8988T (cell line): ENCODE results near the gene RETN.

ENCODE experiments used
- DNase-seq: peaks from one replicate; pipeline ENCODE4 v3.0.0; 2011

RETN gene, protein sequence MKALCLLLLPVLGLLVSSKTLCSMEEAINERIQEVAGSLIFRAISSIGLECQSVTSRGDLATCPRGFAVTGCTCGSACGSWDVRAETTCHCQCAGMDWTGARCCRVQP

DNA sequence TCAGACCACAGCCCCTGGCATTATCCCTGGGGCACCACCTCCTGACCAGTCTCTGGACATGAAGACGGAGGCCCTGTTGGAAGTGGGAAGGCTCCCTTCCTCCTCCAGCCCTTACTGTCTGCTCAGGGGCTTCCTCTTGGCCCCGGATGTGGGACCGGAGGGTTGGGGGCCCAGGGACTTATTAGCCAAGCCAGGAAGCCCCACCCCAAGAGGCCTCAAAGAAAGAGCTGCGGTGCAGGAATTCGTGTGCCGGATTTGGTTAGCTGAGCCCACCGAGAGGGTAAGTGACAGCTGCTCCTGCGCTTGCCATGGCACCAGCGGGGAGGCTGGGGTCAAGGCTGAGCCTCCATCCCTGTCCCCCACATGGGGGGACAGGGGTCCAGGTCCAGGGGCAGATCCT is at the start of gene RETN:
RETN (plus strand) TSS at position 208 of the 400 bp plus-strand sequence. CDS start 278 bp downstream, outside the sequence.
- DNase-seq, result no peak

DNA sequence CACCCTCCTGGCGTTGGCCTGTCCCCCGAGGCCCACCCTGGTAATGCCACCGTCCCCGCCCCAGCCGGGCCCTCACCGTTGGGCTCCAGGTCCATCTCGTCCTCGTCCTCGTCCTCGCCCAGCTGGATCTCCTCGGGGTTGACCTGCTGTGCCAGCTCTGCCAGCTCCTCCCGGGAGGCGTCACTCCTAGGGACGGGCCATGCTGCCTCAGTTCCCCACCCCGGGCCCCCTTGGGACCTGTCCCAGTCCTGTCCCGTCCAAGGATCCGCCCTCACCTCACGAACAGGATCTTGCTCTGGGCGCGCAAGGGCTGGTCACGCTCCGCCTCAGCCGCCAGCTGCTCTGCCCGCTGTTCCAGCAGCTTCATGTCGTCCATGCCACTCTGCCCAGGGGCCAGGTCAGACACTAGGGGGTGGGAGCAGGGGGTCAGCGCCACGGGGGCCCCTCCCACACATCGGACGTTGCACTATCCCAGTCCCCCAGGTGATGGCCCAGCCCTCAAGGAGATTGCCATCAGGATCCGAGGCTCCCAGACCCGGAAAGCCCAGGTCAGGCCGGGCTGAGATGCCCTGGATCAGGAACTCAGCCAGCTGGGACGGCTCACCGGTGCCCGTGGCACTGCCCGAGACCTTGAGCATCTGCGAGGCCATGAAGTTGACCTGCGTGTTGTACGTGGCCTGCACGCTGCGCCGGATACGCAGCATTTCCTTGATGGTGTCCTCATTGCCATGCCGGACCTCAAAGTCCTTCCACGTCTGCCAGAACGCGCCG is 49.0 kb upstream of the RETN start:
- no peak for DNase-seq

DNA sequence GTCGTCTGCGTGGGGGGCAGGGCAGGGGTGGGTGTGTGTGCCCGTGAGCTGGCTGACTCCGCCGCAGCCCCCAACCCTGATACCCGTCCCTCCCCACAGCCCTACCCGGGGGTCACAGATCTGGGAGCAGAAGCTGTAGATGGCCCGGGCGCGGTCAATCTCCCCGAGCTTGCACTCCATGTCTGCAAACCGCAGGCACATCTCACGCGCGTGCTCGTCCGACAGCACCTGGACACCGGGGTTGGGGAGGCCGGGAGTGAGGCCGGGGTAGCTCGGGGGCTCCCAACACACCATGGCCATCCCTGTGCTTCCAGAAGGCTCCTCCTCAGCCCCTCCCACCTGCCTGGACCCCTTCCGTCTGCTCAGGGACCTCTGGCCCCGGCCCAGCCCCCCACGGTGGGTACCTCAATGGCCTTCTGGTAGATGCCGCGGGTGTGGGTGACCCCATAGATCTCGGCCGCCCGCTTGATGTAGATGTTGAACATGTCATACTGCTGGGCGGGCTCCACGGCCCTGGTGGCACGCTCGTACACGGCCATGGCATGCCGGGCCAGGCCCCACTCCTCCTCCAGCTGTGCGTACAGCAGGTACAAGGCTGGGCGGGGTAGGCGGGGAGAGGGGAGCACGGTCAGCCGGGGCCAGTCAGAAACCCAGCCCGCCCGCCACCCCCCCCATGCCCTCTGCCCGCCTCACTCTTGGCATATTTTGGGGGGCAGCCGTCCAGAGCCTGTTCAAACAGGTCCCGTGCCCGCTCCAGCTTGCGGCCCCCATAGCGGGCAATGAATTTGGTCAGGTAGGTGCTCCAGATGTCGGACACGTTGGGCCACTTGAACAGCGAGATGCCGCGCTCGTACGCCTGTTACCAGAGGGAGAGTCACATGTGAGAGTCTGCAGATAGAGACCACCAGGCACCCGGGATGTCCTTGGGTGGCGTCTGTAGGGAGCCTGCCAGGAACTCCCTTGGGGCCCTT is 48.1 kb upstream of the RETN start:
- no peak for DNase-seq

DNA sequence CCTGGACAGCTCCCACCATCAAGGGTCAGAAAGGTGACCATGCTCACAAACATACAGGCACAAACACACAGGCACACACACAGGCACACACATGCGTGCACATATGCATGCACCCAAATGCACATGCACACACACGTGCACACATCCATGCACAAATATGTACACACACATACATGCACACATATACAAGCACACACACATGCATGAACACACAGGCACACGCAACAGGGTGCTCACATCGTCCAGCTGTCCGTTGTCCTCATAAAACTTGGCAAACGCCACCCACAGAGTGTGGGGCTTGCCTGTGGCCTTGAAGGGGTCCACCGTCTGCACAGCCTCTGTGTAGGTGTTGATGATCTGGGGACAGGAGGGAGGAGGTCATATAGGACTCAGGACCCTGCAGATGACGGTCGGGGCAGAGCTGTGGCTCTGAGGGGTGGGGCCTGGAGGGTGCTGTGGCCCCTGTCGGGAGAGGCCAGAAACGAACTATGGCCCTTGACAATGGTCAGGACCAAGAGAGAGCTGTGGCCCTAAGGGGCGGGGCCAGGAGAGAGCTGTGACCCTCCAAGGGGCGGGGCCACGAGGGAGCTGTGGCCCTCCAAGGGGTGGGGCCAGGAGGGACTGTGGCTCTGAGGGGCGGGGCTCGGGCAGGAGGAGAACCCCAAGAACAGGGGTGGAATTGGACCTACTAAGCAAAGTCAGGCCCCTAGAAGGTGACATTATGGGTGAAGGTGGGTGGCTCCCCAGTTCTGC is 45.7 kb upstream of the RETN start:
- DNase-seq, result no peak

DNA sequence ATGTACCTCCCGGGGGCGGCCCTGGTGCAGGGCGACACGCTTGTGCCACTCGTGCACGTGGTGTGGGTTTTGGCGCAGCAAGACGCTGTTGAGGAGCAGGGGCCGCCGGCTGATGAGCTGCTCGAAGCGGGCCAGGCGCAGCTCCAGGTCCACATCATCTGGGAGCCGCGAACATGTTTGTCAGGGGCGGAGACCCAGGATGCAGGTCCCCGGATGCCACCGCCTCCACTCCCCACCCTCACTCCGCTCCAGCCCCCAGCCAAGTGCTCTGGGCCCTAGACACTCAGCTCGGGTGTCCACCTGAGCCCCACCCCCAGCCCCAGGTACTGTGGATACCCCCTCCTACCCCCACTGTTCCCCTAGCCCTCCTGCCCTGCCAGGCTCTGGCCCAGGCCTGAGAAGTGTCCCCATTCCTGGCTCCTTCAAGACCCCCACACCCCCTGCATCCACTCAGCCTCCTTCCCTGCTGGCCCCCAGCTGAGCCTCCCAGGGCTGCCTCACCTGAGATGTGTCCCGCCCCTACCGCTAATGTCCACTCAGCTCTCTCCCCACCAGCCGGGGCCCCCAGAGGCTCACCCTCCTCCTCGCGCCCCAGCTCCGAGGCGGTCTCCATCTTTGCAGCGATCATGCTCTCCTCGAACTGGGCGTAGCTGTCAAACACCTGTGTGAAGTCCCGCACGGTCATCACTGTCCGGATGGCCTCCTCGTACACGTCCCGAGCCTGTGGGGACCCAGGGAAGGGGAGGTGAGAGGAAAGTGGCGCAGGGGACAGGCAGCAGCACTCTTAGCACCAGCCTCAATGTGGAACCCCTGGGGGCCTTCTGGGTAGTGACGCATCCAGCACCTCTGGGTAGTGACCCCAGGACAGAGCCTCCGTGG is 44.9 kb upstream of the RETN start:
- DNase-seq, result no peak

DNA sequence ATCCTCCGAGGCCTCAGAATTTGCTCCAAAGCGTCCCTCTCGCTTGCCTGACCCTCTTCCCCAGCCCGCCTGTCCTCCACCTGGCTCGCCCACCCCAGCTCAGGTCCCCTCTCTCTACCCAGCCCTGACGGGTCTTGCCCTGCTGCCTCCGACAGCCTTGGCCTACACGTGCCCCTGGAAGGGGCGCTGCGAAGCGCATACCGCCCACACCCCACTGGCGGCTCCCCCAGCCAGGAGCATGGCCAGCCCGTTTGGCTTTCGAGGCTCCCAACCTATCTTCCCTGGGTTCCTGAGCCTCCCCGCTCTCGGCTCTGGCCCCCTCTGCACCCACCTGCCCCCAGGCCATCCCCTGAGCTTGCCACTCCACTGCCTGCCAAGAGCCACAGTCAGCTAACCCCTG is 44.0 kb upstream of the RETN start:
- no peak for DNase-seq

DNA sequence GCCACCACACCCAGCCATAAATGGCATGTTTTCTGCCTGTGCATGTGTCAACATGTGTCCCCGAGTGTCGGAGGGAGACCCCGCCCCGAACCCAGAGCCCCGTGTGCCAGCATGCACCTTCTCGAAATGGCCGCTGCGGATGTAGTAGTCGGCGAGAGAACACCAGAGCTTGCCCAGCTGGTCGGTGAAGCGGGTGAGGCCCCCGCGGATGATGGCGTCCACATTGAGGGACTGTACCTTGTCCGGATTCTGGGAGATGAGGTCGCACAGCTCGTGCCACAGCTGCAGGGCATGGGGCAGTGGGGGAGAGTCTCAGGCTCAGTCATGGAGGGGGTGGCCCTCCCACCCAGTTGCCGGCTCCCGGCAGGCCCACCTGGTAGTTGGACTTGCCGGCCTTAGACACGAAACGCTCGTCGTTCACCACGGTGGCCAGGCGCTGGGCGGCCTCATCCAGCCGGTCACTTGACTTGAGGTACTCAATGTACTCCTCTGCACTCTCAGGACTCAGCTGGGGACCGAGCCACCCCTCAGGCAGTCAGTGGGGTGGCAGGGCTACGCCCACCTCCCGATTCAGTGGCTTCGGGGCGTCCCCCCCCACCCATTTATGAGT is 43.0 kb upstream of the RETN start:
- no peak for DNase-seq

DNA sequence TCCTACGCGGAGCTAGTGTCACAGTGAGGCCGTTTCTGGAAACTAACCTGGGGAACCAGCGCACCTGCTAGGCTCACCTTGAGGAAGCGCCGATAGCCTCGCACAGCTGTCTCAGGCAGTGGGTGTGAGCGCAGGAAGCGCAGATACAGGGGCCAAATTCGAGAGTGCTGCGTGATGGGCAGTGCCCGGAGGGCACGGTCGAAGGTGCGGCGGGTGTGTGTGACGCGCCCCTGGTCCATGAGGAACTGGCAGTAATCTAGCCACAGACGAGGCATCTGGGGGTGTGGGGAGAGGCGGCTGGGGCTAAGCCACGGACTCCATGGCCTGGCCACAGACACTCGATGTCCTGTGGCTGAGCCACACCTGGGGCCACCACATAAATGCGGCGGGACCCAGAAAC is 41.7 kb upstream of the RETN start:
- no peak for DNase-seq

DNA sequence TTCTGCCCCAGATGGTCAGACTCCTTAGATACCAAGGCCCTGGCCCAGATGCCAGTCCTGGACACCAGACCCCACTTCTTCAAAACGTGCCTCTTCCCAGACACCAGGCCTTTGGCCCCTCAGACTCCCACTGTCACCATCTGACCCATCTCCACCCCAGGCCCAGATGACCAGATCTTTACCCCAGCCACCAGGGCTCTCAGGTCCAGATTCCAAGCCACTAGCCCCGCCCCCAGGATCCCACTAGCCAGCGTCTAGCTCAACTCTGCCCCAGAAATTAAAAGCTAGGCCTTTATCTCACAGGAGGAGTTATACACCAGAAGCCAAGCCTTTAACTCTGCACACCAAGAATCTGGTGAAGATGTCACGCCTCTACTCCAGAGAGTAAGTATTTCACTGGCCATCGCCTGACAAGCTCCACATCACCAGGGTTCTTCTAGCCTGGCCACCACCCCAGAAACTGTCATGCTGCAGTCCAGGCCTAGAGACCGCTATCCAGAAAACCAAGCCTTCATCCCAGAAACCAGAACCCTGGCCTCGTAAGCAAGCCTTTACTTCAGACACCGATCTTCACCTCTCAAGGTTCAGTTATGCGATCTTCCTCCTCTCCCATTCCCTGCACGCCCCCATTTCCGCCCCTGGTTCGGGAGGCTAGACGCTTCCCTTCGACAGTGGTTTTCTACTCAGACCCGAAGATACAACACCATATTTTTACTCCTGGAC is 40.1 kb upstream of the RETN start:
- DNase-seq, result no peak

DNA sequence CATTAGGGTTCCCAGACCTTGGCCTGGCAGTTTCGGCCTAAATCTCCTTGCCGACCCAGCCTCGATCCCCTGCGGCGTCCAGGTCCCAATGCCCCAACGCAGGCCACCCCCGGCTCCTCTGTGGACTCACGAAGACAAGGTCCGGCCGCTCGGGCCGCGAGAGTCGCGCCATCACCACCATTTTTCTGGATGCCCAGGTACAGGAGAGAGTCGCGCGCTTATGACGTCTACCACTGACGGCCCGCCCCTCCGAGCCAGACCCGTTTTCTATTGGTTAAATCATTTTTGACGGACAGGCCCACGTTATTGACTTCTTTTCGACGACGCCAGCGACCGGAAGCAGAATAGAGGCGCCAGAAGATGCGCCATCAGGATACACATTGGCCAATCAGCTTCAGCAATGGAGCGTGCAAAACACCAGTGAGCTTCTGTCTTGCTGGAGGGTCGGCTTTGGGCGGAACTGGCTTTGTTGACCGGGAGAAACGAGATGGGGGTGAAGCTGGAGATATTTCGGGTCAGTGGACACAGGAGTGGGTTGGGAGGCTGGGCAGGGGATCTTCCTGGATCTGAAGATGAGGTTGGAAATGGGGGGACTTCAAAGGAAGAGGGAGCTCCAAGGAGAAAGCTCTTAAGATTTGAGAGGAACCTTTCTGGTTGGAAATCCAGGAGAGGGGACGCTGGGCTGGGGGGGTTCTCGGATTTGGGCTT is 39.3 kb upstream of the RETN start, which contains the start of the genes PET100 and XAB2:
PET100 (plus strand) TSS at position 447 of the 708 bp plus-strand sequence; CDS start at position 488, 41 bp downstream.
XAB2 (minus strand) TSS at position 199 of the 708 bp plus-strand sequence; CDS start at position 181, 18 bp downstream.
- DNase-seq, result peak; percentile 92

DNA sequence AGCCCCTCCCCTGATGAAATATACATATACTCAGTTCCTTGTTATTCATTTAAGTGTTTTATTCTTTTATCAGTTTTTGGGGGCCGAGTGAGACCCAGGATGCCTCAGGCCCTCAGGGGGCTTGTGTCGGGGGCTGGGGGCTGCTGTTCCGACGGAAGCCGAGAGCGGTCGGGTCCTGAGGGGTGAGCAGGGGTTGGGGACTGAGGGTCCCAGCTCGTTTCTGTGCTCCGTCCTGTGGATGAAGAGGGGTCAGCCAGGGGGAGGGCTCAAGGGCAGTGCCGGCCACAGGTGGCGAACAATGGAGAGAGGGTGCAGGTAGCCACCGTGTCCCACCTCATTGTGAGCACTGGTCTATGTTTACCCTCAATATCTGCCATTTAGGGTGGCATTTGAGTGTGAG is 37.3 kb upstream of the RETN start:
- DNase-seq, result no peak

DNA sequence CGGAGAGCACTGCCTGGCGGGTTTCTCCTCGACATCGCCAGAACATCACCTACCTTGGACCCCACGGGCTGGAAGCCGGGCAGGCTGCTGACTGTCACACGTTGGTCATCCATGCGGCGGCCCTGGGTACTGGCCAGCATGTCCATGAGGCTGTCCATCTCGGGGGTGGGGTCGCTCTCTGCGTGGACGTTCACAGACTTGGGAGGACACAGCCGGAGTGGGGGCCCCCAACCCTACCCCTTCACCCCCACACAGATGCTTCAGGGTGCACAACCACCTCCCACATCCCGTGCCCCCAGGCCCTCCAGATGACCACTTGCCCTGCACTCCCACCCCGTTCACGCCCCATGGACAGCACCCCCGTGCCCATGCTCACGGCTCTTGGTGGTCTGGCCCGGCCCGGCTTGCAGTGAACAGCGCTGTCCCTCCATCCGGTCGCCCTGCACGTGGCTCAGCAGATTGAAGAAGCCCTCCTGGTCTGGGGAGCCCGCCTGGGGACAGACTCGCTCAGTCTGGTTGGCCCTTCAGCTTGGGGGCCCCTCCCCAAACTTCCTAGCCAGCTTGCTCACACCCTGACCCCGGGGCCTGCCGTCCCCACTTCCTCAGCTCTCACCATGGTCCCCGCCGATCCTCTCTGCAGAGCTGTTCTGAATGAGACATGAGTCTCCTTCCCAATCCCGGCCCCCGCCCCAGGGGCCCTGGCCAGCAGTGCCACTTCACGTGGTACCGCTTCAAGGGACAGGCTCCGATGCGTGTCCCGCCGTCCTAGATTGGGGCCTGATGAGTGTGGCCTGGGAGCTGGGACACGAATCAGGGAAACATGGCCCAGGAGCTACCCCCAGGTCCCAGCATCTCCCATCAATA is 36.3 kb upstream of the RETN start:
- DNase-seq, result no peak

DNA sequence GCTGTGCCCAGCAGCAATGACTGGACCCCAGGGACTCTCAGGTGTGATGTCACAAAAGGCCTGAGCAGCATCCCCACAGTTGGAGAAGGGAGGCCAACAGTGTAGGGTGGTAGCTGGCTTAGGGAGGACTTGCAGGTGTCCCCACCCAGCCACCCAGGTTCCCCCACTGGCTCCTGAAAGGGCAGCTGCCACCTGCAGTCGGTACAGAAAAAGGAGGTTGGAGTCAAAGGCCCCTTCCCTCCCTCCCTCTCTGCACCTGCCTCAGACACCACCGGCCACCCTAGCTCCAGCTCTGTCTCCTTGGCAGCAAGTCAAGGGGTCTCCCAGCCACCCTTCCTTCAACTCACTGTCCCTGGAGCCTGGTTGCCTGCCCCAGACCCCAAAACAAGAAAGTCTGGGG is 35.2 kb upstream of the RETN start, which contains the start of gene PCP2:
PCP2 (minus strand) TSS at position 22 of the 400 bp plus-strand sequence. CDS start 262 bp downstream, outside the sequence.
- no peak for DNase-seq

DNA sequence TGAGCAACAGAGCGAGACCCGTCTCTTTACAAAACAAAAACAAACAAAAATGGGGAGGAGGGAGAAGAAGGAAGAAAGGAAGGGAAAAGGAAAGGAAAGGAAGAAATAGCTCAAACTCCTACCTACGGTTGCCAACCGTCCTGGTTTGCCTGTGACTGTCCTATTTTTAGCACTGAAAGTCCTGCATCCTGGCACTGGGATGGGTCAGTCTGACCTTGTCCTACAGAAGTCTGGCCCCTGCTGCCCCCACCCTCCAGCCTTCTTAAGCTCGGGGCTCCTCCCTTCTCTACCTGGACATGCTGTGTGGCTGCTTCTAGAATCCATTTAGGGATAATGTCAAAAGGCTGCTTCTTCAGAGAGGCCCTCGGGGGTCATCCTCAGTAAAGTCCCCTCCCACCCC is 33.2 kb upstream of the RETN start:
- no peak for DNase-seq

DNA sequence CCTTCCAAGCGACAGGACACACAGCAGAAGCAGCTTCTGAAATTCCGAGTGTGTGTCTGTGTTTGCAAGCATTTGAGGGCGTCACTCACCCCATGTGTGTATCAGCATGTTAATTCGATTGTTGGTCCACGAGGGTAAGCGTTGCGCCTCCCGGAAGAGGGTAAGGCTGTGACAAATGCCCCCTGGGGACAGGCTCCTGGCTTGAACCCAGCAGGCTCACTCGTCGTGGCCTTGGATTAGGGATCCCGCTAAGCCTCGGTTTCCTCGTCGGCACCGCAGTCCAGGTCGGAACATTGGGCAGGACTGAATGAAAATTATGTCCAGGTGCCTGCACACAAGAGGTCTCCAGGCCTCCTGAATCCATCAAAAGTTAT is 32.5 kb upstream of the RETN start:
- DNase-seq, result no peak

DNA sequence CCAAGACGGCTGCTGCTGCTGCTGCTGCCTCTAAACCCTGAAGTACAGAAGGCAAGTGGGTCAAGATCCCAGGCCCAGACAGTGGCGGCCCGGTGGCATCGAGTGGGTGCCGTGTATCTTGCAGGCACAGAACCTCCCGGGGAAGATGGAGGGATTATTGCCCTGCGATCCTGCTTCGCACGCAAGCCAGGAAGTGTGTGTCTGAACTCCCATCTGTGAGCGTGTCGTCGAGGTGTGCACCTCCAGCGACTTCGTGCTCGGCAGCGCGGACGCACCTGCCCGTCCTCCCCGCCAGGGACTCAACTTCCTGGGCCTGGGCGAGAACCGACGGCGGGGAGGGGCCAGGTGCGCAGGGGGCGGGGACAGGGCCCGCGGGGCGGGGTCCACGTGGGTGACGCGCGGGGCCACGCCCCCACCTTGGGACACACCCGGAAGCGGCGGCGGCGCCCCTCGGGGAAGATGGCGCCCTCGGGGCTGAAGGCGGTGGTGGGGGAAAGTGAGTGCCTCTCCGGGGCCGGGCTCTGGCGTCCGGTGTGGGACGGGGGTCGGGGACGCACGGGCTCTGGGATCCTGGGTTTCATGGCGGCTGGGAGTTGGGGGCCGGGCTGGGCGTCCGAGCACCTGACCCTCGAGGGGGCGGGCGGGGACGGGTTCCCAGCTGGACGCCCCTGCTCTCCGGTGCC is 32.0 kb upstream of the RETN start, which contains the start of gene STXBP2:
STXBP2 (plus strand) TSS at position 420 of the 683 bp plus-strand sequence; CDS start at position 460, 40 bp downstream.
- DNase-seq, result peak; percentile 91

DNA sequence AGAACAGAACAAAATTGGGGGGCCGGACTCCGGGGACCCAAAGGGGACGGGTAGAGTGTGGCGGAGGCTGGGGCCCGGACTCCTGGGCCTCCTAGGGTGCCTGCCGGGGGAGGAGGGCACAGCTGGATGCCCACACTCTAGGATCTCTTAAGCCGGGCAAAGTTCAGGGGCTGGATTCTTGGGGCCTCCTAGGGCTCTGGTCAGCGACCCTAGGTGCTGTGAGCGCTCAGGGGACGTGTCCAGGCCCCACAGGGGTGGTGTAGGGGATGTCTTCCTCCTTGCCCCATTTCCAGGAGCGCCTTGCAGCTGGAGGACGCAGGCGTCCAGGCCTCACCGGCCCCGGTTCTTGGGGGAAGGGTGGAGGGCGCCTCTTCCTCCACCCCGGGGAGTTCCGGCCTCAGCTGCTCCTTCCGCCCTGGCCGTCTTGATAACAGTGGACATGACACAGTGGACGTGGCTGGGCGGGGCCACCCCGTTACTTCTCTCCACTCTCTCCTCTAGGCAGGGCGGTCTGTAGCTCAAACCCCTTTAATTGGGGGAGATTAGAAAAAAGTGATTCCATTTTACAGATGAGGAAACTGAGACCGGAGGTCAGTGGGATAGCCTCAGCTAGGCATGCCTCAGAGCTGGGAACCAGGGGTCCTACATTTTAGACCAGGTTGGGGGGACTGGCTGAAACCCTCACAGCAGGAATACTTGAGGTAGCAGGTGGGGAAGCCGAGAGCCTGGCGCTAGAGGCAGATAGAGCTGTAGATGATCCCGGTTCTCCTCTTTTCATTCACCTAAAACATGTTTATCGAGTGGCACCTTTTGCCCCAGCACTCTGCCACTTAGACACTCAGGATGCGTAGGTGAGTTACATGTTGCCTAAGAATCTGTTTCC is 31.2 kb upstream of the RETN start:
- no peak for DNase-seq
